Kidney epithelial cell (primary cell): Measurements from ENCODE around the gene WDR93. TPM values are rescaled to one million over a fixed set of nuclear protein-coding genes. Genes with fewer than 3 reads are reported as not detected.
"Not testable (repeated sequence)": the region's sequence is repeated elsewhere in the genome, so short reads cannot be mapped to it uniquely, and the experiment has no call there.

ENCODE experiments used
- DNase-seq: peaks from one replicate; pipeline ENCODE4 v3.0.0-alpha.2; 2010; ENCODE audit warnings: low read depth
- H3K27me3 ChIP-seq: 2 replicates; pipeline ENCODE4 v1.6.0; 2011; ENCODE audit warnings: low read length; ENCODE audit not compliant: control insufficient read depth, insufficient read depth
- H3K36me3 ChIP-seq: 2 replicates; pipeline ENCODE4 v1.5.1; 2011; ENCODE audit warnings: low read length; ENCODE audit not compliant: control insufficient read depth, insufficient read depth
- H3K4me3 ChIP-seq: 2 replicates; pipeline ENCODE4 v1.5.1; 2011; ENCODE audit warnings: low read depth, mild to moderate bottlenecking, control low read depth, low read length
- CTCF ChIP-seq: IDR thresholded peaks from 2 replicates; pipeline ENCODE4 v1.5.1; 2011; ENCODE audit warnings: mild to moderate bottlenecking, moderate library complexity, low read length, control low read depth, inconsistent platforms; ENCODE audit not compliant: insufficient read depth, poor library complexity, severe bottlenecking
- total RNA-seq: library from RNA; depleted of rRNA; stranded (reverse); fragments of >200 nt; gene quantifications from 2 replicates; pipeline ENCODE4 v1.2.3, GENCODE V29; 2015

Gene WDR93
- total RNA-seq, 1 donor from 2014 or later: 0.25 TPM

GRCh38 chr15:89787944-89788343, 97.3 kb downstream of the WDR93 start:
- TF ChIP-seq CTCF: no peak
- no peak for DNase-seq
- Histone ChIP-seq H3K27me3 (no peaks in the 10 kb centered on the region), H3K4me3 (no peak overlapping the region), H3K36me3 (no peaks in the 10 kb centered on the region)

GRCh38 chr15:89788585-89788984, 98.0 kb downstream of the WDR93 start:
- not testable (repeated sequence) for H3K36me3 ChIP-seq, DNase-seq, H3K27me3 ChIP-seq, H3K4me3 ChIP-seq

- Histone ChIP-seq H3K36me3 (no peaks in the 10 kb centered on the region), H3K27me3 (no peaks in the 10 kb centered on the region), H3K4me3 (no peak overlapping the region)
- TF ChIP-seq CTCF: no peak
- no peak for DNase-seq
Measured at GRCh38 chr15:89790206-89790605, 99.6 kb downstream of the WDR93 start.

DNA sequence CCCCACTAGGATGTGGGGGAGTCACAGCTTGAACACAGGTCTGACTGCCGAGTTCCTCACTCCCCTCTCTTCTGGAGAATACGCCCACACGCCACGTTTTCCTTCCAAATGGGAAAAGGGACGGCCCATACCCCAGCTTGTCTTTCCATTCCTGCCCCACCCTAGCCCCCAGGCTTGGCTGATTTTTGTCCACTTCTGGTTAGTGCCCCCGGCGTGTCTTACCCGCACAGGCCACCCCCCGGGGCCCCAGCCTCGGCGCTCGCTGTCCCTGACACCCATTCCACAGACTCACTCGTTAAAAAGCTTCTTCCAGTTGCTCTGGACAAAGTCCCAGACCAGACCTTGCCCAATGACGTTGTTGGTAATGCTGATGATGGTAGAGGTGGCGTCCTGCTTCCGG, 100.0 kb downstream of the WDR93 start:
- no peaks in the 10 kb centered on the region for H3K36me3 ChIP-seq
- no peak for TF ChIP-seq CTCF
- H3K27me3 ChIP-seq: no peaks in the 10 kb centered on the region
- DNase-seq: no peak
- H3K4me3 ChIP-seq: no peak overlapping the region

- no peak for TF ChIP-seq CTCF
- no peaks in the 10 kb centered on the region for H3K36me3 ChIP-seq
- no peak overlapping the region for H3K4me3 ChIP-seq
- DNase-seq: no peak
- no peaks in the 10 kb centered on the region for H3K27me3 ChIP-seq
Measured at GRCh38 chr15:89792106-89792805, 101.6 kb downstream of the WDR93 start.

Other genes starting within 250 kb of the WDR93 start
- 0.04 and 0.21 TPM in 2 replicates for gene RHCG, start 194.2 kb upstream of the WDR93 start, total RNA-seq
- gene TICRR, start 115.3 kb upstream of the WDR93 start, total RNA-seq: 1.7 and 2.2 TPM in 2 replicates
- 5.4 and 7.4 TPM in 2 replicates for gene KIF7, start 35.3 kb upstream of the WDR93 start, total RNA-seq
- 0.08 TPM in 1 of 2 replicates, not detected in the other for gene PLIN1, start 11.4 kb upstream of the WDR93 start, total RNA-seq
- 4.0 and 4.8 TPM in 2 replicates for gene PEX11A, start 57 bp upstream of the WDR93 start, total RNA-seq
- 2.6 and 2.8 TPM in 2 replicates for gene MESP1, start 60.4 kb downstream of the WDR93 start, total RNA-seq
- 0.27 and 0.29 TPM in 2 replicates for gene MESP2, start 85.5 kb downstream of the WDR93 start, total RNA-seq
- 9.4 and 11.6 TPM in 2 replicates for gene ANPEP, start 124.0 kb downstream of the WDR93 start, total RNA-seq
- gene AP3S2, start 203.2 kb downstream of the WDR93 start, total RNA-seq: 47.1 and 66.6 TPM in 2 replicates
- gene ARPIN, start 222.1 kb downstream of the WDR93 start, total RNA-seq: 10.5 and 11.2 TPM in 2 replicates